B cell (primary cell): ENCODE data around the gene KEL. TPM values are rescaled to one million over a fixed set of nuclear protein-coding genes. Genes with fewer than 3 reads are reported as not detected.

Experiments
- ATAC-seq: fragments of 200-7000 bp; cut with Tn5 transposase; one replicate; pipeline ENCODE4 v1.10.0; 2021; ENCODE audit warnings: low read depth, mild to moderate bottlenecking, moderate number of reproducible peaks, moderate library complexity
- CTCF ChIA-PET: fragments of 350-600 bp; sonication (Branson Sonifier 250); formaldehyde crosslinking; loops from one replicate; lab custom pipeline; 2021; ENCODE audit warnings: antibody characterized with exemption, inconsistent platforms; lab: Charles Lee
- POLR2A ChIA-PET: fragments of 350-600 bp; sonication (Branson Sonifier 250); formaldehyde crosslinking; loops from one replicate; lab custom pipeline; 2021; ENCODE audit warnings: antibody characterized with exemption; lab: Charles Lee
- DNase-seq: peaks from one replicate; pipeline ENCODE4 v3.0.0; 2013
- H2AFZ ChIP-seq: 2 replicates; pipeline ENCODE4 v1.6.1; 2012; ENCODE audit warnings: mild to moderate bottlenecking, low read depth, low read length; ENCODE audit not compliant: insufficient read depth, poor library complexity, severe bottlenecking
- H3K27ac ChIP-seq, 2 donors: 1 replicate in 1 of 2; 2 replicates in 1 of 2; pipeline ENCODE4 v1.5.1; 2012 to 2013; ENCODE audit warnings: low read length in 2 of 2, mild to moderate bottlenecking in 2 of 2, moderate library complexity in 1 of 2
- H3K27me3 ChIP-seq, 4 experiments: fragments of 200-600 bp in 1 of 4; sonication (generic) in 1 of 4; replicated peaks in 1 of 4; 1 replicate in 2 of 4; 2 replicates in 2 of 4; pipeline versions ENCODE4 v1.6.1 to v1.7.0; 2013 to 2016; ENCODE audit warnings: low read length in 3 of 4, mild to moderate bottlenecking in 2 of 4, mixed read lengths in 1 of 4, moderate library complexity in 1 of 4; ENCODE audit not compliant: insufficient read depth in 4 of 4, control insufficient read depth in 3 of 4; ENCODE audit errors: control extremely low read depth in 1 of 4
- H3K36me3 ChIP-seq, 2 experiments: replicated peaks in 1 of 2; 1 replicate in 1 of 2; 2 replicates in 1 of 2; pipeline versions ENCODE4 v1.6.1 to v1.7.1; 2013; ENCODE audit warnings: low read length in 1 of 2; ENCODE audit not compliant: insufficient read depth in 2 of 2, control insufficient read depth in 1 of 2; ENCODE audit errors: control extremely low read depth in 1 of 2, extremely low read depth in 1 of 2
- H3K4me1 ChIP-seq, 2 donors: fragments of 200-600 bp in 1 of 2; sonication (generic) in 1 of 2; 1 replicate in 1 of 2; 2 replicates in 1 of 2; pipeline versions ENCODE4 v1.5.1 to v1.6.1; 2013 to 2017; ENCODE audit warnings: low read length in 2 of 2; ENCODE audit not compliant: control insufficient read depth in 2 of 2, insufficient read depth in 2 of 2
- H3K4me2 ChIP-seq: replicated peaks from 2 replicates; pipeline ENCODE3; 2012; ENCODE audit warnings: mild to moderate bottlenecking, low read depth, low read length; ENCODE audit not compliant: poor library complexity, severe bottlenecking
- H3K4me3 ChIP-seq, 5 experiments: fragments of 200-600 bp in 1 of 5; sonication (generic) in 1 of 5; 1 replicate in 3 of 5; 2 replicates in 2 of 5; pipeline versions ENCODE4 v1.5.1 to v1.7.0; 2011 to 2016; ENCODE audit warnings: low read length in 4 of 5, mild to moderate bottlenecking in 4 of 5, low read depth in 2 of 5, control low read depth in 1 of 5, moderate library complexity in 1 of 5; ENCODE audit not compliant: insufficient read depth in 1 of 5; ENCODE audit errors: control extremely low read depth in 1 of 5, extremely low read depth in 1 of 5
- H3K79me2 ChIP-seq: fragments of 200-600 bp; sonication (generic); one replicate; pipeline ENCODE4 v1.6.0; 2016; ENCODE audit warnings: low read length; ENCODE audit not compliant: control insufficient read depth, insufficient read depth
- H3K9ac ChIP-seq: fragments of 200-600 bp; sonication (generic); 2 replicates; pipeline ENCODE4 v1.6.1; 2017; ENCODE audit warnings: mild to moderate bottlenecking, low read length, moderate library complexity
- H3K9me3 ChIP-seq, 3 donors: one replicate each; pipeline versions ENCODE4 v1.6.1 to v1.7.1; 2013; ENCODE audit warnings: low read length in 2 of 3; ENCODE audit not compliant: control insufficient read depth in 2 of 3, insufficient read depth in 1 of 3; ENCODE audit errors: control extremely low read depth in 1 of 3
- H4K20me1 ChIP-seq: 2 replicates; pipeline ENCODE4 v1.6.0; 2012; ENCODE audit warnings: mild to moderate bottlenecking, low read length; ENCODE audit not compliant: insufficient read depth, control insufficient read depth, poor library complexity, severe bottlenecking
- H3K27ac Mint-ChIP-seq: one replicate; pipeline ENCODE4 v1.8.0; 2021; ENCODE audit warnings: mixed read lengths
- H3K27me3 Mint-ChIP-seq: one replicate; pipeline ENCODE4 v1.8.0; 2021; ENCODE audit warnings: mixed read lengths
- H3K4me1 Mint-ChIP-seq: one replicate; pipeline ENCODE4 v1.8.0; 2021; ENCODE audit warnings: mixed read lengths
- H3K4me3 Mint-ChIP-seq: one replicate; pipeline ENCODE4 v1.8.0; 2021; ENCODE audit warnings: mixed read lengths
- H3K9me3 Mint-ChIP-seq: one replicate; pipeline ENCODE4 v1.8.0; 2022; ENCODE audit warnings: mixed read lengths; ENCODE audit not compliant: insufficient read depth
- CTCF ChIP-seq: fragments of 200-600 bp; IDR thresholded peaks from one replicate; pipeline ENCODE4 v1.8.0; 2022; ENCODE audit warnings: antibody characterized with exemption, mild to moderate bottlenecking
- EZH2 ChIP-seq: IDR thresholded peaks from 2 replicates; pipeline ENCODE4 v1.6.1; 2012; ENCODE audit warnings: borderline replicate concordance, low read depth, mild to moderate bottlenecking, moderate library complexity, low read length; ENCODE audit not compliant: insufficient read depth, poor library complexity, severe bottlenecking
- WGBS: methylation state at CpG from one replicate; pipeline ENCODE4 v1.1.5; 2013; ENCODE audit warnings: missing lambda C conversion rate; ENCODE audit not compliant: insufficient coverage; 5-methylcytosine and 5-hydroxymethylcytosine counted together
- intact Hi-C: fragments of 100-400 bp; cut with micrococcal nuclease; formaldehyde crosslinking; loops from one replicate; pipeline ENCODE4 v1.10.0; 2022
- polyA plus RNA-seq: library from polyadenylated mRNA; depleted of rRNA; stranded (reverse); fragments of >200 nt; gene quantifications from 2 replicates; pipeline ENCODE4 v1.2.3, GENCODE V29; 2012
- total RNA-seq, 2 donors: library from RNA; stranded (reverse); fragments of 120-200 nt in 1 of 2; gene quantifications; 1 replicate in 1 of 2; 2 replicates in 1 of 2; pipeline versions ENCODE4 v1.2.3 to v1.2.4, GENCODE V29; 2013 to 2022

KEL gene
- total and polyA plus RNA-seq, 2 donors (not counting 1 experiment from before 2014, with no cell fraction given): 0.27 to 0.71 TPM

- peaks cover 0 to 4% (median 0%) of the 10 kb centered on the region in 4 experiments for H3K27me3 ChIP-seq
- no peaks in the 10 kb centered on the region for H3K36me3 ChIP-seq
- H3K4me3 ChIP-seq: no peak overlapping the region
- DNase-seq (no peak), ATAC-seq (no peak)
- H3K9ac ChIP-seq: no peak overlapping the region
- no peaks in the 10 kb centered on the region for H3K9me3 Mint-ChIP-seq
- no peaks in the 10 kb centered on the region for H3K9me3 ChIP-seq
- no peaks in the 10 kb centered on the region for H3K79me2 ChIP-seq
- WGBS: 100% methylated on average over 1 of the region's 2 CpGs
- H4K20me1 ChIP-seq: no peaks in the 10 kb centered on the region
- no peak overlapping the region for H3K4me2 ChIP-seq
- H3K4me3 Mint-ChIP-seq: no peak overlapping the region
- no peak overlapping the region for H3K27ac ChIP-seq
- ChIA-PET CTCF (interaction anchor here (1.3 kb wide), 1 partner anchor 9 kb away, joined by 3 read pairs; no protein-coding TSS in a partner anchor), POLR2A (no interaction called here)
- peaks cover 24% of the 10 kb centered on the region for H3K27me3 Mint-ChIP-seq
- no peak for TF ChIP-seq CTCF
- TF ChIP-seq EZH2: no peak
- H3K27ac Mint-ChIP-seq: no peak overlapping the region
- H3K4me1 Mint-ChIP-seq: no peaks in the 10 kb centered on the region
- no peaks in the 10 kb centered on the region for H3K4me1 ChIP-seq
- H2AFZ ChIP-seq: no peak overlapping the region
- intact Hi-C loops: no loop called here
Measured at GRCh38 chr7:142918901-142919300, 43.3 kb downstream of the KEL start.

DNA sequence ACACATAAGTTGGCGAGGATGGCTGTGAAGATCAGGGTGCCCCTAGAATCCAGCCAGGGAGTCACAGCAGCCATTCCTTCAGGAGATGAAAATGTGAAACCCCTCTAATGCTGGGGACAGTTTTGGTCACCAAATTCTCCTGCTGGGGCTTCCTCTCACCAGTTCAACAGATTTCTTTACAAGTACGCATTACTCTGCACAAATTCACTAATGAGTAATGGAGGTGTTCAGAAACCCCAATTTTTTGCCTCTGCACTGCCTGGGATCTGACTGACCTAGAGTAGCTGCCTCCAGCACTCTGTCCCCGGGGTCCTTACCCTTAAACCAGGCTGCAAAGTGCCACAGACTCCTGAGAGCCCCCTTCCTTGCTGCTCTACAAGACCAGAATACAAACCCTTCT lies 44.7 kb downstream of the KEL start:
- H3K9ac ChIP-seq: no peak overlapping the region
- no peaks in the 10 kb centered on the region for H3K9me3 Mint-ChIP-seq

More for the DNA sequence above, 44.7 kb downstream of the KEL start:
- Histone ChIP-seq H3K4me3 (no peak overlapping the region), H3K36me3 (no peaks in the 10 kb centered on the region), H2AFZ (no peak overlapping the region), H3K79me2 (no peaks in the 10 kb centered on the region), H3K27me3 (peaks cover 0 to 4% (median 0%) of the 10 kb centered on the region in 4 experiments), H3K27ac (no peak overlapping the region), H3K9me3 (no peaks in the 10 kb centered on the region), H3K4me1 (no peaks in the 10 kb centered on the region), H3K4me2 (no peak overlapping the region), H4K20me1 (no peaks in the 10 kb centered on the region)
- Mint-ChIP-seq H3K4me1 (no peaks in the 10 kb centered on the region), H3K27me3 (peaks cover 28% of the 10 kb centered on the region), H3K27ac (no peak overlapping the region), H3K4me3 (no peak overlapping the region)
- TF ChIP-seq EZH2: no peak
- TF ChIP-seq CTCF: no peak
- intact Hi-C loops: no loop called here
- ChIA-PET CTCF (interaction anchor here (0.7 to 1.3 kb wide), 2 partner anchors 16 to 392 kb away, joined by 3 to 4 read pairs; no protein-coding TSS in a partner anchor), POLR2A (interaction anchor here (0.7 kb wide), 1 partner anchor 246 kb away, joined by 7 read pairs; no protein-coding TSS in a partner anchor)
- DNase-seq: no peak
- ATAC-seq: no peak
- WGBS: 80% methylated on average over 2 of the region's 3 CpGs
